H1 (cell line): ENCODE results near the gene ZNF629.

Experiments
- RFX5 ChIP-seq: IDR thresholded peaks from 2 replicates; pipeline ENCODE4 v1.6.1; 2011; ENCODE audit warnings: low read depth, low read length, improper control_type of control experiment, borderline replicate concordance
- SIN3A ChIP-seq, 2 experiments: IDR thresholded peaks in 1 of 2; conservative IDR thresholded peaks in 1 of 2; 2 replicates each; pipeline ENCODE4 v1.6.1; 2011 to 2012; ENCODE audit warnings: low read length in 2 of 2, improper control_type of control experiment in 1 of 2, low read depth in 1 of 2, mild to moderate bottlenecking in 1 of 2
- USF2 ChIP-seq: IDR thresholded peaks from 2 replicates; pipeline ENCODE4 v1.6.1; 2011; ENCODE audit warnings: low read length, improper control_type of control experiment

GRCh38 chr16:30816769-30817168 is 29.8 kb upstream of the ZNF629 start:
- TF ChIP-seq RFX5 (no peak), USF2 (no peak), SIN3A (conservative IDR thresholded peaks at IDR 0.05 in 1 of 2, IDR thresholded peaks at IDR 0.05 in 1 of 2; ENCODE audit: low read depth in 1 of 2, low read length in 2 of 2) (no peak)
